Hematopoietic multipotent progenitor cell treated with erythropoietin and hydrocortisone succinate and interleukin-3 and kit ligand, for 8 days (in vitro differentiated cells): ENCODE measurements around the gene SPINK2.

Experiments
- DNase-seq: peaks from one replicate; pipeline ENCODE4 v3.0.0-alpha.2; 2015

The SPINK2 gene

DNA sequence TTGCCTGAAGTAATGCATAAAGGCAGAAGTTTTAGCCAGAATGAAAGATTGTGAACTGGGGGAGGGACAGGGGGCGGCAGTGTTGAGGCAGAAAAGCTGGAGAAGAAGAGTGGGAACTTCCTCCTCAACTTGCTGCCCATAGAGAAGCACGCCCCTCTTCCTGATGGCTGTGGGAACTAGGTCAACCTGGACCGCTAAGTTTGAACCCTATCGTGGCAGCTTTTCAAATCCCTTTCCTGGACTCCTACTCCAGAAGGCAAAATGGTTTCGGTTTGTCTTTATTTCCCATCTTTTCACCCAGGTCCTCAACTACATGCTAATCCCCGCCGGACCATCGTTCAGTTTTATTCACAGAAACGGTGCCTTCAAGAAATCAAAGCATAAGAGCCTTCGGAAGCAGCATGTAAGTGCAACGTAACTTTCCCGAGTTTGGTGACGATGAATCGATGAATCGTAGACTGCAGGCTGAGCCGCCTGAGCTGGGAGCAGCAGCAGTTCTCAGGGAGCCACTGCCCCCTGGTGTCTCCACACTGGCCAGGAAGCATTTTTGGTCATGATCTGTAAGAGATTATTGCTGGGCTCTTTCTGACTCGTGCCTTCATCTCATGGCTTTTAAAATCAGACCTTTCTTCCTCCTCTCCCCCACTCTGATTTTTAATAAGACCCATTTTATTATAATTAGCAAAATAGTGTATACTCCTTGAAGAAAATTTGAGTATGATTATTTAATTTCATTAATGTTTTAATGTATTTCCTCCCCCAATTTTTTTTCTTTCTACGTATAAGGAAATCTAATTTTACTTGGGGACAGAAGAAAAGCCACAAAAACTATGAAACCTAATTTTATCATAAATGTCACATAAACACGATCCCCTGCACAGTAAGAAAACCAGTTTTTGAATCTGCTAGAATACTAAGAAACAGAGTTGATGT is 21.4 kb downstream of the SPINK2 start:
- peak; percentile 82 for DNase-seq

DNA sequence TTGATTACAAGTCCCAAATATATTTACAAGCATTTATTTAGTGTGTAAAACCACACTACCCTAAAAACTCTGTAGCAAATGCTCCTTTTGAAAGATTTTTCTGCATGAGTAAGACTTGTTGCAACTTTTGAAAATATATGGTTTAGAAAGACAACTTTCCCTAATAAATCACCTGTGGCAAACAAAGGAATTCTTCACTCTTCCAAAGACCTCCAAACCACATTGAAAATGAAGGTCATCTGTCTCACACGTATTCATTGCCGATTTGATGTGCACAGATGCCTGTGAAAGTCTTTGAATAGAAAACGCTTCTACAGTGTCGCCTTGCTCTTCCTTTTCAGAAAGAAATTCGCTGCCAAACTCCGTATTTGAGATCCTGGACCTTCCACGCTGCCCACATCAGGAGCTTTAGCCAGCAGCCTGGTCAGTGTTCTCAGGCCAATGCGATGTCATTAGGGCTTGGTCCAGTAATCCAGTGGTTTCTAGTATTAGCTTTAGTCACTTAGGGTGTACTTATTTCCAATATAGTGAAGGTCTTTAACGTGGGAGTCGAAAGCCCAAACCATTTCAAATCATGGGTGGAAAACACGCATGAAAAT is 22.2 kb downstream of the SPINK2 start:
- DNase-seq, result no peak

DNA sequence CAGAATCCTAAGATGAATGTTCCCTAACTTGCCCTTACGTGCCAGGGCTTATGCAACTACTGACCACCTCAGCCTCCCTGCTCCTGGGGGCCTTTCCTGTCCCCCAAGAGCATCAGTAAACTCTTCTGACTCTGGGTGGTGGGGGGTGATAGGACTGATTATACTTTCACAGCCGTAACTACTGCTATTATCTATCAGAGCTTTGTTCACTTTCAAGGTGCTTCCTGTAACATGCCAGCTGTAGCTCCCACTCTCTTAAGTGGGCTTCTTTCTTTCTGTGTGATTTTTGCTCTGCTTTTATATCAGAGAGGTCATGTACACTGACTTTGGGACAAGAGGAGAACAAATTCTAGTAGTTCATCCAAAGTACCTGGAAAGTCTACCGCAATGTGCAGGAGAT is 25.3 kb downstream of the SPINK2 start:
- no peak for DNase-seq

DNA sequence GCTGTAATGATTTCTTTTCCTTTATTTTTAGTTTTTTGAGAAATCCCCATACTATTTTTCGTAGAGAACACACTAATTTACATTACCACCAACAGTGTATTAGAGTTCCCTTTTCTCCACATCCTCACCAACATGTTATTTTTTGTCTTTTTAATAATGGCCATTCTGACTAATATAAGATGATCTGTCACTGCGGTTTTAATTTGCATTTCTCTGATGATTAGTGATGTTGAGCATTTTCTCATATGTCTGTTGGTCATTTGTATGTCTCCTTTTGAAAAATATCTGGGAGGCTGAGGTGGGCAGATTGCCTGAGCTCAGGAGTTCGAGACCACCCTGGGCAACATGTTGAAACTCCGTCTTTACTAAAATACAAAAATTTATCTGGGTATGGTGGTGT is 30.2 kb downstream of the SPINK2 start:
- no peak for DNase-seq

DNA sequence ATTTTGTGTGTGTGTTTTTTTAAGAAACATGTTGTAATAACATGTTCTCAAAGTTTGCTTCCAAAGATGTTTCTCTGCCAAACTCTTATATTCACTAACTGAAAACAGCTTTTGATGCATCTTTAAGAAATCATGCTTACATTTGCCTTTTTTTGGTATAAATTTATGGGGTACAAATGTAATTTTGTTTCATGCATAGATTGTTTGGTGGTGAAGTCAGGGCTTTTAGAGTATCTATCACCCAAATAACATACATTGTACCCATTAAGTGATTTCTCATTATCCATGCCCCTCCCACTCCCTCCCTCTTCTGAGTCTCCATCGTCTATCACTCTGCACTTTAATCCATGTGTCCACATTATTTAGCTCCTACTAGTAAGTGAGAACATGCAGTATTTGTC is 30.8 kb downstream of the SPINK2 start:
- DNase-seq, result no peak

DNA sequence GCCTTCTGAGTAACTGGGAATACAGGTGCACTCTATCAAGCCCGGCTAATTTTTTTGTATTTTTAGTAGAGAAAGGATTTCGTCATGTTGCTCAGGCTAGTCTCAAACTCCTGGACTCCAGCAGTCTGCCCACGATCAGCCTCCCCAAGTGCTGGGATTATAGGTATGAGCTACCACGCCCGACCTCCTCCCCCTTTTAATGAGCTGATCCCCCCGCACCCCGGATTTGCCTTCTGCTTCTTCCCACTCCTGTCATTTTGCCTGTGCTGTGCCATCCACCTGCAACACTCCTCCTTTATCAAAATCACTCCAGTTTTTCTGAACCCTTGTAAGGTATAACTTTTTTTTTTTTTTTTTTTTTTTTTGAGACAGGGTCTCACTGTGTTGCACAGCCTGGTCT is 33.4 kb downstream of the SPINK2 start:
- DNase-seq, result no peak

DNA sequence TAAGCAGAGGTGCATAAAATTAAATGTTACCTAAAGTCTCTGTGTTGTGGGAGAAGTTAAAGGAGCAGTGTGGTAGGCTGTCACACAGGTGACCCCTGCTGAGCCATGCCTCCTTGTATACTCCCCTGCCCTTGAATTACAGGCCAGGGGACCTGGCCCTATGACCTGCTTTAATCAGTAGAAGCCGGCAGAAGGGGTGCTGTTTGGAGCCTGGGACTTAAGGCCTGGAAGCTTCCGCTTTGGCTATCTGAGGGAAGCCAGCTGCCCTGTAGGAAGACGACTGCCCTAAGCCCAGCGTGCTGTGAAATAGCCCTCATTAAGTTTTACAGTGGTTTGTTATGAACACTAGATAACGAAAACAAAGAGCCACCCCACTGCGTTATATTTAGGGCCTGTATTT is 34.1 kb downstream of the SPINK2 start:
- DNase-seq, result no peak

DNA sequence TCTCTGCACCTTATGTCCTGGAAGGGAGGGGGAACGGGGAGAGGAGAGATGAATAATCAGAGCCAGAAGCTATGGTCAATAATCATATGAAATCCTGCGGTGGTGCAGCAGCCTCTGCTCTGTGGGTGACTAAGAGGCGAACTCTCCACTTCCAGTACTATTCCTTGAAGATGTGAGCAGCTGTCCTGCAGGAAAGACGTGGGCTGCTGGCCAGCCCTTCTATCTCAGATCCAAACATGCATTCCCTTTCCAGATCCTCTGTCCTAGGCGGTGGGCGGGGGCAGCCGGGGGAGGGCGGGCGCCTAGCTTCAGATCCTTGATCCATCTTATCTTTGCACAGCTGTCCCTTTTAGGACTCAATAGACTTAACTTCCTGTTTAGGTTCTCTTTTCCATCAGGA is 34.5 kb downstream of the SPINK2 start:
- DNase-seq, result no peak

DNA sequence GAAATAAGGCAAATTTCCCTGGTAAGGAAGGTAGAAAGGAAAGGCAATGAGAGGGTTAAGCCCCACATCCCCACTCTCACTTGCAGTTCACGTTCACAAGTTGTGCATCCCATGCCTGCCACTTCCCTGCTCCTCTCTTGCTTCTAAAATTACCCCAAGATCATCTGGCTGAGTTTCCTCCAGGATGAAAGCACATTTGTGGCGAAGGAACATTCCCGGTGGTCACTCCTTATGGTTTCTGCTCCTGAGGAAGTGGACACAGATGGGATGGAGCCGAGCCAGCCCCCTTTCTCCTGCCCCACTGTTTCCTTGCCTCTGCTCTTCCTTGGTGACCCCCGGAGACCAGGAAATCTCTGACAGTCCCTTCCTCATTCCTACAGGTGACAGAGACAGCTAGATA is 37.5 kb downstream of the SPINK2 start:
- no peak for DNase-seq

DNA sequence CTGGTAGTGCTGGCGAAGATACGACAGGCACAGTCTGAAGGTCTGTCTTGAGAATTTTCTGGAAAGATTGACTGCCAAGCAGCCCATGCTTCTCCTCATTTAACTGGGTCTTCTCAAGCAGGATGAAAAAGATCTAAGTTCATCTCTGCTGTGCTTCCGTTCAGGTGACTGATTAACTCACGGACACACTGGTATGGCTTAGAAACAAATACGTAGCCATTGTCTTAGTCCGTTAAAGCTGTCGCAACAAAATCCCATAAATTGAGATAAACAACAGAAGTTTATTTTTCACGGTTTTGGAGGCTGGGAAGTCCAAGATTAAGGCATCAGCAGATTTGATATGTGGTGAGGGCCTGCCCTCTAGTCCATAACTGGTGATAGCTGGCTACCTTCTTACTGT is 39.5 kb downstream of the SPINK2 start:
- no peak for DNase-seq

DNA sequence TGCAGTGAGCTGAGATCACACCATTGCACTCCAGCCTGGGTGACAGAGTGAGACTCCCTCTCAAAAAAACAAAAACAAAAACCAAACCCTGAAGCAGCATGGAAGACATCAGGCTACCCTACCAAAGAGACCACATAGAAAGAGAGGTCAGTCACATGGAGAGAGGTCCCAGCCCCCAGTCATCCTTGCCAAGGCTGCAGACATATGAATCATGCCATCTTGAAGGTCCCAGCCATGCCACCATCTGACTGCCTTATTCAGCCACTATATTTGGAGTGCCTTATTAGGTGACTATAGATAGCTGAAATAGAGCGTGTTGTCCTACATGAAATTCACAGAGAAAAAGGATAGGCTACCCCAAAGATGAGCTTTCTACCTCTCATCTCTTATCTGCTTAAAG is 48.2 kb downstream of the SPINK2 start:
- no peak for DNase-seq

DNA sequence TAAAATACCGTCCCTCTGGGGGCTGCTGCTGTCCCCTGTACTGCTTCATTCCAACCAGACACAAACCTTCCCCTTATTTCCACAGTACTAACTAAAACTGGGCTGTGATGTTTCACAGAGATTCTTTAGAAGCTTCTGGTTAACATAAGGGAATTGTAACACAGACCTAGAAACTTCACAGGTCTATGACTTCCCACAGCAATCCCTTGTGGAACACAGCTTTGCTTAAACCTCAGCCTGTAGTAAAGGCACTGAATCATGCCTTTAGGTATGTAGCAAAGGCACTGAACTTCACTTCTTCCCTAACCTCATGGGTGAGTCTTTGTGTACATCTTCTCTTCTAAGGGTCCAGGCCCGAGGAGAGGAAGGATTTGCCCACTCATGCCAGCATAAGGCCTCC is 49.4 kb downstream of the SPINK2 start:
- DNase-seq, result no peak

DNA sequence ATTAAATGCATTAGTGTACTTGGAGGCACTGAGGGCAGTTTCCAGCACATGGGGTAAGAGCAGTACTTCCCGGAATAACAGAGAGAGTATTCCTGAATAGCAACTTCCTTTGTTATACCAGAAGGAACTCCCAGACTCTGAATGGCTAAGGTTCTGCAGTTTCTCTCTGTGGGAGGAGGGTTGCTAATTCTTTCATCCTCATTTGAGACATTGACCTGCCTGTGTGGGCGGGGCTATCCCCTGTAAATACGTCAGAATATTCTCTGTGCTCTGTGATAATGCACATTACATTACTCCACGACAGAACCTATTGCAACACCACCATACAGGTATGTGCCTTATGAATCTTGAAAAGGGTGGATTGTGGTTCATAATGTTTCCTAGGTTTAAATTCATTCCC is 52.7 kb downstream of the SPINK2 start:
- DNase-seq, result no peak

DNA sequence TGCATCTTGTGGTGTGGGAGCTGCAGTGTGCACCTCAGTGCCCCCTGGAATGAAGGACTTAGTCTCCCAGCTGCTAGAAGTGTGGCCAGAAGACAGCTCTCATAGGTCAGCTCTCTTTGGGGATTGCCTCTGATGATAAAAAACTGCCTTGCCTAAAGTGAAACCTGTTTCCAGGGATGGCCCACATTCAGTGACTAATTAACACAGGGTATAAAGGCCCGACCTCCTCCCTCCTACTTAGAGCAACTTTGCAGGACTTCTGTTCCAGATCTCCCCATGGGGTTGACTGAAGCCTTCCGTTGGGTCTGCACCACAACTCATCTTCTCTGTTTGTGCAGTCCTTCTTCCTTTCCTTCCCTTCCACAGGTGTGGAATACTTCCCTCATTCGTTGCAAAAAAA is 53.2 kb downstream of the SPINK2 start:
- no peak for DNase-seq

DNA sequence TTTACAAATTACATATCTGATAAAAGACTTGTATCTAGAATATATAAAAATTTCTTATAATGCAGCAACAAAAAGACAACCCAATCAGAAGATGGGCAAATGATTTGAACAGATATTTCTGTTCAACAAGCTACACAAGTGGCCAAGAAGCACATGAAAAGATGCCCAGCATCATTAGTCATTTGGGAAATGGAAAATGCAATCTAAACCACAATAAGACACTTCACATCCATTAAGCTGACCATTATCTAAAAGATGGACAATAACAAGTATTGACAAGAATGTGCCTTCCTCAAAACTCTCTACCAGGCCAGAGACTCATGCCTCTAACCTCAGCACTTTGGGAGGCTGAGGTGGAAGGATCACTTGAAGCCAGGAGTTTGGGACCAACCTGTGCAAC is 53.9 kb downstream of the SPINK2 start:
- no peak for DNase-seq

DNA sequence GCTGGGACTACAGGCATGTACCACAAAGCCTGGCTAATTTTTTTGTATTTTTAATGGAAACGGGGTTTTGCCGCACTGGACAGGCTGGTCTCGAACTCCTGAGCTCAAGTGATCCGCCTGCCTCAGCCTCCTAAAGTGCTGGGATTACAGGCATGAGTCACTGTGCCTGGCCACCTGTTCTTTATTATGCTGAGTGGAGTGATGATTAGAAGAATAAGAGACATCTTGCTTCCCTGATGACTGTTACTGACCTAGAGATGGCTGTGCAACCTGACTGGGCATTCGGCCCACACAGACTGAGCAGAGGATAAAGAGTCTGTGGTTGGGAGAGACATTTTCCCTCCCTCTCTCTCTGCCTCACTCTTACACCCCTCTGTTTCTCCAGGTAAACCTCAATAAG is 56.7 kb downstream of the SPINK2 start:
- DNase-seq, result no peak

DNA sequence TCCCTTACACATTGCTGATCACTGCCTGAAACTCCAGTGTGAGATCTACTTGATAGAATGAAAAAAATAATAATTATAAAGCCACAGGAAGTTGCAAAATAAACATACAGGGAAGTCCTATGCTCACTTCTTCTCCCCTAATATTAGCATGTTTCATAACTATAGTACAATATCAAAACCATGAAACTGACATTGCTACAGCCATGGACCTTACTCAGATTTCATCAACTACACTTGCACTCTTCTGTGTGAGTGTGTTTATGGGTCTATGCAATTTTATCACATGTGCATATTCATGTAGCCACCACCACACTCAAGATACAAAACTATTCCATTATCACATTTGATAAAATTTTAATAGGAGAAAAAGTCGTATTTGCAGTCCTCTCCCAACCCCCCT is 57.3 kb downstream of the SPINK2 start:
- no peak for DNase-seq

DNA sequence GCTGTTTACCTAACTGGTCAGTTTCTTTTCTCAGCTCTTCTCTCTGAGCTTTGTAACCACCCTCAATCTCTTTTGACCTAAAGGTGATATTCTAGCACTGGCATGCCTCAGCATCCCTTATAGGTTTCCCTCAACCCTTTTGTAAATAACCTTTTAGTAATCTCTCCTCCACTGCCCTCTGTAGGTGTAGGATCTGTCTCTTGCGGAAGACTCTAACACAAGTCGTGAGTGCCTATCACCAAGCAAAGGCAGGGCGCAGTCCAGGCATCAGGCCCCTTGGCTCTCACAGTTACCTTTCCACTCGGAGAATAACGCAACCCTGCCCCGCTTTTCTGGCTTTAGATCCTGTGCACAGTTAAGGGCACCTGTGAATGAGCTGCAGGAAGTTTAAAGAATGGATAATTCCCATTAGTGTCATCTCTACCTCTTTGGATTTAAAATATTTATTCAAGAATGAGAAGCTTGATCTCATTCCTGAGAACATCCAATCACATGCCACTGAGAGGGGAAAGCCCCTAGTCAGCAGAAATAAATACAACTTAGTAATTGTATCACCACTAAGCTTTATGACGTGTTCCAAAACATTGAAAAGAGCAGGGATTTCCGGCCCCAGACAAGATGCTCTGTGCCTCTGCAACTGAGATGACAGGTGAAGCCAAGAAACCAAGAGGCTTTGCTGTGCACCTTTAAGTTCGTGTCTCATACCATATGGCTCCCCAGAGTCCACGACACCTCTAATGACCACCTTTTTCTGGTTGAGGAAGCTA is 58.8 kb downstream of the SPINK2 start:
- no peak for DNase-seq

DNA sequence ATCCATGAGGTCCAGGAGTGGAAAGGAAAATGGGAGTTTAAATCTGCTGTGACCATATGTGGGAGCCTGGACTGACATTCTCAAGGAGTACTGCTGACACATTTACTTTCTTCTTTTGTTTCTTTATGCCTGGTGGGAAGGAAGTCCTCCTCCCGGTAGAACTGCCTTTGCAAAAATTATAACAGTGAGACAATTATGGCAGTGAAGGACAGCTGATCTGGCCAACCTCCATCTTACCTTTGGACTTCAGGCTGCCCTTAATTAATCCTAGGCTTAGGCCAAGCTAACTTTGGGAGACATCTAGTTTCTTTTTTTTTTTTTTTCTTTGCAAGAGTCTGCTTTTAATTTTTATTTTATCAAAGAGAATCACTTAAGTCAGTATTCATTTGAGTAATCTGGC is 61.3 kb downstream of the SPINK2 start:
- DNase-seq, result no peak
